Heart right ventricle (tissue), 16 donors: ENCODE measurements around the gene NPM3. TPM values are rescaled to one million over a fixed set of nuclear protein-coding genes. Genes with fewer than 3 reads are reported as not detected.

Source experiments
- ATAC-seq, 8 donors: fragments of 200-7000 bp; cut with Tn5 transposase; one replicate each; pipeline ENCODE4 v1.9.1; 2020; ENCODE audit warnings: mild to moderate bottlenecking in 8 of 8, moderate library complexity in 8 of 8, moderate number of reproducible peaks in 1 of 8
- DNase-seq, 2 donors: peaks; one replicate each; pipeline ENCODE4 v3.0.0-alpha.2; 2020
- H3K27ac ChIP-seq, 10 donors: fragments of 200-600 bp; sonication (generic) in 2 of 10; one replicate each; pipeline versions ENCODE4 v1.5.0 to v1.8.0; 2020 to 2022; ENCODE audit warnings: mild to moderate bottlenecking in 3 of 10
- H3K27me3 ChIP-seq, 7 donors: fragments of 200-600 bp; one replicate each; pipeline ENCODE4 v1.8.0; 2021 to 2022; ENCODE audit warnings: mild to moderate bottlenecking in 2 of 7
- H3K36me3 ChIP-seq, 9 donors: fragments of 200-600 bp; sonication (generic) in 1 of 9; one replicate each; pipeline versions ENCODE4 v1.5.0 to v1.8.0; 2020 to 2022; ENCODE audit warnings: mild to moderate bottlenecking in 2 of 9
- H3K4me1 ChIP-seq, 9 donors: fragments of 200-600 bp; sonication (generic) in 1 of 9; one replicate each; pipeline versions ENCODE4 v1.5.0 to v1.8.0; 2020 to 2022; ENCODE audit warnings: mild to moderate bottlenecking in 4 of 9
- H3K4me3 ChIP-seq, 10 donors: fragments of 200-600 bp; sonication (generic) in 2 of 10; one replicate each; pipeline versions ENCODE4 v1.5.0 to v1.8.0; 2020 to 2022; ENCODE audit warnings: mild to moderate bottlenecking in 7 of 10, moderate library complexity in 2 of 10
- H3K9me3 ChIP-seq, 11 donors: fragments of 200-600 bp in 10 of 11; sonication (generic) in 2 of 11; one replicate each; pipeline versions ENCODE4 v1.5.0 to v1.8.0; 2013 to 2022; ENCODE audit warnings: mild to moderate bottlenecking in 2 of 11, control low read depth in 1 of 11, moderate library complexity in 1 of 11
- WGBS, 2 donors: extraction: QIAGEN DNeasy Blood & Tissue Kit; methylation state at CpG; one replicate each; pipeline ENCODE4 v1.1.7; 2013; ENCODE audit warnings: inconsistent platforms in 1 of 2; 5-methylcytosine and 5-hydroxymethylcytosine counted together
- intact Hi-C, 10 donors: fragments of 100-400 bp; cut with DNase I; formaldehyde crosslinking; loops; one replicate each; pipeline versions ENCODE4 v1.11.1 to v1.14.2; 2022
- polyA plus RNA-seq, 2 donors: library from polyadenylated mRNA; stranded (reverse); fragments of 200-250 nt; gene quantifications; one replicate each; pipeline ENCODE4 v1.2.3, GENCODE V29; 2013
- total RNA-seq, 10 donors: library from RNA; stranded (reverse); fragmentation: NEBNext Ultra II Directional in 3 of 10; extraction: Animal tissue kit (Norgen Biotek cat#: 25700) in 3 of 10; gene quantifications; one replicate each; pipeline versions ENCODE4 v1.2.1 to v1.2.4, GENCODE V29; 2021 to 2023
- TF ChIP-seq, protein P1 (sequence below), 9 donors: fragments of 200-600 bp; sonication (generic) in 2 of 9; IDR thresholded peaks; one replicate each; pipeline versions ENCODE4 v1.5.0 to v1.8.0; 2021 to 2022; ENCODE audit warnings: antibody characterized with exemption in 9 of 9, mild to moderate bottlenecking in 5 of 9, moderate library complexity in 1 of 9
- donor health status: Arrhythmogenic right ventricular cardiomyopathy.
- donor health status: ischemic (EF 13 %, LVEDD 7.1; RV severe dilation, severe dysfunction).
- donor health status: healthy with polysubstance abuse.
- donor health status: DM: no; HTN: yes; CAD: no.
- donor health status: DM: no; HTN: no; CAD: no.
- donor health status: ischemic (EF 25% LVEDD 6.9; RV normal size, moderate dysfunction).
- donor health status: ischemic (EF 25% LVEDD 5.7; RV mildly dilated, moderate dysfunction).
- donor health status: healthy.
- donor health status: DM: yes; HTN: yes; CAD: no.
- donor health status: Ischemic cardiomyopathy.
- donor health status: ischemic (EF 35%, LVEDD 5.7; RV mildly dilated, moderate dysfunction).
- donor health status: nonischemic (EF 11% LVEDD 7.7; RV severe dilation, severe dysfunction).
- donor health status: DM: yes; HTN: yes; CAD: no.
- donor health status: PGD.
- donor health status: ischemic (EF 29% LVEDD 5.4; RV normal size, mild dysfunction).
- donor health status: nonischemic (EF 23%, LVEDD 6.1; RV moderate dilation, normal function).

NPM3 gene
- total and polyA plus RNA-seq, 12 donors: 4.9 to 23.3 (median 7.0) TPM

DNA sequence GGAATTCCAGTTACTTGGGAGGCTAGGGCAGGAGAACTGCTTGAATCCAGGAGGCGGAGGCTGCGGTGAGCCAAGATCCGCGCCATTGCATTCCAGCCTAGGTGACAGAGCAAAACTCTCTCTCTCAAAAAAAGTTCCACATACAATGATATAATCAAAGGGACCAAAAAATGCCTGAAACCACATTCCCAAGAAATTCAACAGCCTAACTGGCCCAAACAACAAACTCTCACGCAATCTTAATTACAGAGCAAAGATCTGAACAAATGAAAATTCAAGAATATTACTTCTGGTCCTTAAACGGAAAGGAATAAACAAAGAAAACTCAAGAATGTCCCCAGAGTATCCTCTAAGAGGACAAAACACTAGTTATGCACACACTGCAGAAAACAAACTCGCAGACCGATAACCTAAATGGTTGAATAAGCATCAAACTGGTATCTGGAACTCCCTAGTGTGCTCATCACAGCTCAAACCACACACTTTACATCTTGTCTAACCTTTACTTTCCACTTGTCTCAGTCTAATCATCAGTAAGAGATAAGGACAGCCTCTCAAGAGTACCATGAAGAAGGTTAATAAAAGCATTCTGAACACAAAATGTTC lies 31.3 kb upstream of the NPM3 start:
- 48 to 55% methylated on average over 8 of the region's 8 CpGs for WGBS, 2 donors

DNA sequence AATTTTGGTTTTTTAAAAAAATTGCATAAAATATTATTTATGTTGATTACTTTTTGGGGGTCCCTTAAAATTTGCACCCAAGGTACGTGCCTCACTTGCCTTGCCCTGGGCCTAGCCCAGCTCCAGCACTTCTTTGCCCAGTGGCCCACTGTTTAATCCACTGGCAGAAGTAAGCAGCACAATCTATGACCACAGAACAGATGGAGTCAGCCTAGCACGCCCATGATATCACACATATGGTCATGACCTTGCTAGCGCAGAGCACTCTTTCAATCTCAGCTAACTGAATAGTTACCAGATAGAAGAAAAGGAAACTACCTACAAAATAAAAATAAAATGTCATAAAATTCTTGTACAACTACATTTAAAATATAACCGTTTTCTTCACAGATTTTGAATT lies 29.4 kb upstream of the NPM3 start:
- Histone ChIP-seq H3K27me3 (no peaks in the 10 kb centered on the region), H3K36me3 (peaks cover 0 to 58% (median 34%) of the 10 kb centered on the region in 9 donors), H3K4me3 (no peak overlapping the region), H3K27ac (peak overlapping the region in 2 of 10 donors; percentile 7 to 14), H3K9me3 (no peaks in the 10 kb centered on the region), H3K4me1 (peaks cover 3 to 60% (median 41%) of the 10 kb centered on the region in 9 donors)
- ATAC-seq (peak in 3 of 8 donors; percentile 36 to 46 (median 44)), DNase-seq (no peak)
- WGBS, 2 donors: 54 to 57% methylated on average over 4 of the region's 4 CpGs
- intact Hi-C loops: no loop called here
- TF ChIP-seq, protein P1, sequence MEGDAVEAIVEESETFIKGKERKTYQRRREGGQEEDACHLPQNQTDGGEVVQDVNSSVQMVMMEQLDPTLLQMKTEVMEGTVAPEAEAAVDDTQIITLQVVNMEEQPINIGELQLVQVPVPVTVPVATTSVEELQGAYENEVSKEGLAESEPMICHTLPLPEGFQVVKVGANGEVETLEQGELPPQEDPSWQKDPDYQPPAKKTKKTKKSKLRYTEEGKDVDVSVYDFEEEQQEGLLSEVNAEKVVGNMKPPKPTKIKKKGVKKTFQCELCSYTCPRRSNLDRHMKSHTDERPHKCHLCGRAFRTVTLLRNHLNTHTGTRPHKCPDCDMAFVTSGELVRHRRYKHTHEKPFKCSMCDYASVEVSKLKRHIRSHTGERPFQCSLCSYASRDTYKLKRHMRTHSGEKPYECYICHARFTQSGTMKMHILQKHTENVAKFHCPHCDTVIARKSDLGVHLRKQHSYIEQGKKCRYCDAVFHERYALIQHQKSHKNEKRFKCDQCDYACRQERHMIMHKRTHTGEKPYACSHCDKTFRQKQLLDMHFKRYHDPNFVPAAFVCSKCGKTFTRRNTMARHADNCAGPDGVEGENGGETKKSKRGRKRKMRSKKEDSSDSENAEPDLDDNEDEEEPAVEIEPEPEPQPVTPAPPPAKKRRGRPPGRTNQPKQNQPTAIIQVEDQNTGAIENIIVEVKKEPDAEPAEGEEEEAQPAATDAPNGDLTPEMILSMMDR (IDR thresholded peaks at IDR 0.05): no peak

More for the DNA sequence above, 31.3 kb upstream of the NPM3 start:
- H3K4me3 ChIP-seq: peak overlapping the region in 9 of 10 donors; percentile 82 to 100 (median 96)
- ATAC-seq (no peak), DNase-seq (no peak)
- peaks cover 3 to 69% (median 49%) of the 10 kb centered on the region in 9 donors for H3K4me1 ChIP-seq
- no peaks in the 10 kb centered on the region for H3K27me3 ChIP-seq
- no peaks in the 10 kb centered on the region for H3K9me3 ChIP-seq
- peak overlapping the region in 8 of 10 donors; percentile 6 to 98 (median 52) for H3K27ac ChIP-seq
- intact Hi-C loops: loop anchor here in 1 of 10 donors (5.0 kb wide), 1 partner anchor 32 kb away; the partner anchor contains the start of gene NPM3
- peaks cover 0 to 39% (median 18%) of the 10 kb centered on the region in 9 donors for H3K36me3 ChIP-seq
- TF ChIP-seq, protein P1 (IDR thresholded peaks at IDR 0.05): no peak

DNA sequence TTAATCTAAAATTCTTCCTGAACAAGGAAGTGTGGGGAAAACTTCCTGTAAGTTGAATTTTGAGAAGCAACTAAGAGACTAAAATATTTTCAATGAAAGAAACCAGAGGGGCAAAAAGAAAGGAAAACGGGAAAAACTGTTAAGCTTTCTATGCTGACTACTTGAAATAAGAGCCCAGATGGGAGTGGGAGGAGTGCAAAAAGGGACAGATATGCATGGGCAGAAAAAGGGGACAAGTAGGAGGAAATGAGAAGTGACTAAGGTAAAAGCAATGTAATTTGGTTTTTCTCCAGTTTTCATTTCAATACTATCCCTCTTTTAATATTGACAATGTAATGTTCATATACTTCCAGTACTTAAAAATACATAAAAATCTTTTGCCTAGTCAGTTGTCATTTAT lies 23.9 kb upstream of the NPM3 start:
- Histone ChIP-seq H3K9me3 (no peaks in the 10 kb centered on the region), H3K27ac (no peak overlapping the region), H3K4me1 (peaks cover 0 to 27% (median 9%) of the 10 kb centered on the region in 9 donors), H3K27me3 (no peaks in the 10 kb centered on the region), H3K4me3 (no peak overlapping the region), H3K36me3 (peaks cover 3 to 100% (median 86%) of the 10 kb centered on the region in 9 donors)
- intact Hi-C loops: no loop called here
- TF ChIP-seq, protein P1 (IDR thresholded peaks at IDR 0.05): no peak
- ATAC-seq: no peak
- 84 to 90% methylated on average over 1 of the region's 1 CpG for WGBS, 2 donors
- no peak for DNase-seq

DNA sequence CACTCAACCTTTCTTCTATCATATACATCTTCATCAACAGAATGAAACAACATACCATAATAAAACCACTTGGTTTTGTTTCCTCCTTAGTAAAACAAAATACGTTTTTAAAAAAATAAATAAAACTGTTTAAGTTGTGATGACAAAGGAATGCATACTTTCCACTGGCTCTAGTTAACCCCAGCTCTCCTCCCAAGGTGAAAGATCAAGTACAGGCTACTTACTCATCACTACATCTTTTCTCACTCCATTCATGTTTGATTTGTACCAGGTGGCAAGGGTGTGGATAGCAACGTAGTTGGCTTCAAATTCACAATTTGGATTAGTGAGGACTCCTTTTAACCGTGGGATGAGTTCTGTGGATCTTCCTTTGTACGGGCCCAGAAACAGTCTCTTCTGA lies 20.3 kb upstream of the NPM3 start:
- H3K27ac ChIP-seq: no peak overlapping the region
- H3K36me3 ChIP-seq: peaks cover 3 to 100% (median 98%) of the 10 kb centered on the region in 9 donors
- WGBS, 2 donors: 71 to 72% methylated on average over 4 of the region's 4 CpGs
- TF ChIP-seq, protein P1 (IDR thresholded peaks at IDR 0.05): no peak
- DNase-seq: no peak
- H3K27me3 ChIP-seq: no peaks in the 10 kb centered on the region
- H3K4me3 ChIP-seq: no peak overlapping the region
- no peak for ATAC-seq
- H3K4me1 ChIP-seq: peaks cover 0 to 13% (median 0%) of the 10 kb centered on the region in 9 donors
- intact Hi-C loops: no loop called here
- no peaks in the 10 kb centered on the region for H3K9me3 ChIP-seq
